ENCODE results near the gene SIK3. TPM values are rescaled to one million over a fixed set of nuclear protein-coding genes. Genes with fewer than 3 reads are reported as not detected.

SIK3 gene
- total RNA-seq, 1 experiment from 2014 or later = 4.1 TPM

DNA sequence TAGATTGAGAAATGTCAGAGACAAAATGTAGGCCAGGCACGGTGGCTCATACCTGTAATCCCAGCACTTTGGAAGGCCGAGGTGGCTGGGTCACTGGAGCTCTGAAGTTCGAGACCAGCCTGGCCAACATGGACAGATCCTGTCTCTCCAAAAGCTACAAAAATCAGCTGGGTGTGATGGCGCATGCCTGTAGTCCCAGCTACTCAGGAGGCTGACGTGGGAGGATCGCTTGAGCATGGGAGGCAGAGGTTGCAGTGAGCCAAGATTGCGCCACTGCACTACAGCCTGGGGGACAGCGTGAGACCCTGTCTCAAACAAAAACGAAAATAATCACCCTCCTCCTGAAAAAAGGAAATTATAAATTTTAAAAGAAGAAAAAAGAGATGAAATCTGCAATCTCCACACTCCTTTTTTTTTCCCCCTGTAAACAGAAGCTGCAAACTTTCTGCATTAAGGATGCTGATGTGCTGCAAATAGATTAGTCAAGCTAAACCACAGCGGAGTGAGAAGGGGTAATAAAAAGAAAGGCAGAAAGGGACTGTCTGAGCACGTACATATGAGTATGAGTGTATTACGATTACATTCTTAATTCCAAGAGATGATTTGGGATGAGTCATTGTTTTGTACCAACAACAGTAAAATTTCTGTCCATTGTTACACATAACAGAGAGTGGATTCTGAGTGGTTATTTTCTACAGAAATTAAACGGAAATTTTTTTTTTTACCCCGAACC lies 87.3 kb downstream of the SIK3 start:
- no peaks in the 10 kb centered on the region for H3K9me3 ChIP-seq
- no peaks in the 10 kb centered on the region for H3K27me3 ChIP-seq
- H3K4me3 ChIP-seq = no peak overlapping the region
- peak; percentile 32 for DNase-seq
- H3K36me3 ChIP-seq = no peaks in the 10 kb centered on the region

GRCh38 chr11:117009905-117010605 lies 88.2 kb downstream of the SIK3 start:
- no peaks in the 10 kb centered on the region for H3K9me3 ChIP-seq
- no peak overlapping the region for H3K4me3 ChIP-seq
- no peaks in the 10 kb centered on the region for H3K36me3 ChIP-seq
- no peaks in the 10 kb centered on the region for H3K27me3 ChIP-seq
- no peak for DNase-seq

DNA sequence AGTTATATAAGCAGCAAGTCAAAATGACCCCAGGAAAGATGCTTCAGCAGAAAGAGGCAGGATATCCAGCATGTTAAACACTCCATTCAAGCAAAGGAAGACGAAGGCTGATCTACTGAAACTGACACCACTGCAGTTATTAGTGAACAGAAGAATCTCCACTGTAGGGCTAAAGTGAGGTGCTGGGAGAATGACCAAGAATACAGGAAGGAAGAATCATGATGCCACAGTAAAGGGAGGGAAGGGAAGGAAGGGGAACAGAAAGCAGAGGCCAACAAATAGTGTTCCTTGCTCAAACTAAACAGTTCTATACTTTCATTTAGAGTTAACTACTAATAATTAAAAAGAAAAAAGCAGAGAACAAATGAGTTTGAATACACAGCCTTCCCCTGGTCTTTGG lies 92.5 kb downstream of the SIK3 start:
- DNase-seq = no peak

DNA sequence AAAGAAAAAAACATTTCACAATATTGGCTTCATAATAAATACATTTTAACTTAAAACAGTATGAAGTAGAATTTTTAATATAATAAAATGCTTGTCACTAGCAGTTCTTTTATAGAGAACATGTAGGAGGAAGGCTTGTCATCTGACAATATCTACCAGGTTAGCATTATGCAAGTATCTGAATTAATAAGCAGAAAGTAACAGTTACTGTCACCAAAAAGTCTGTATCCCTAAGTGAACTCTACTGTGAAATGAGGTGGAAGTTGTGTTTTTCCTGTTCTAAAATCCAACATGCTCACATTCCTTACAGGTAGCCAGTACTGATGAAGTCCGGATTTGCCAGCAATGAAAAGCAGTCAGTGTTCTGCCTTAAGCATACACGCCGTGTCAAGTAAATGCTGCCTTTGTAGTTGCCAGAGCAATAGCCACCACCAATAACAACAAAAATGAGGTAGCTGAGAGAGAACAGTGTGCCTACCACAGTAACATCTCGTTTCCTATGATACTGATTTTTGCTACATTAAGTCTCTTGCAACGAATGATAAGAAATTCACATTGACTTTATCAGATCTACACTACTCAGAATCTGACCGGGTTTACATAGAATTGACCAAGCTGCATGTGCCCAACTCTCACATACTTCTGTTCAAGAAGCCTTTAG lies 95.5 kb downstream of the SIK3 start:
- no peak for DNase-seq
- H3K27me3 ChIP-seq = no peaks in the 10 kb centered on the region
- H3K36me3 ChIP-seq = no peaks in the 10 kb centered on the region
- H3K9me3 ChIP-seq = no peaks in the 10 kb centered on the region
- H3K4me3 ChIP-seq = no peak overlapping the region

More for the DNA sequence above, 92.5 kb downstream of the SIK3 start:
- Histone ChIP-seq H3K36me3 (no peaks in the 10 kb centered on the region), H3K9me3 (no peaks in the 10 kb centered on the region), H3K27me3 (no peaks in the 10 kb centered on the region), H3K4me3 (no peak overlapping the region)

GRCh38 chr11:117000014-117000737 lies 98.1 kb downstream of the SIK3 start:
- H3K4me3 ChIP-seq = no peak overlapping the region
- no peak for DNase-seq
- H3K36me3 ChIP-seq = no peaks in the 10 kb centered on the region
- H3K9me3 ChIP-seq = no peaks in the 10 kb centered on the region
- no peaks in the 10 kb centered on the region for H3K27me3 ChIP-seq

DNA sequence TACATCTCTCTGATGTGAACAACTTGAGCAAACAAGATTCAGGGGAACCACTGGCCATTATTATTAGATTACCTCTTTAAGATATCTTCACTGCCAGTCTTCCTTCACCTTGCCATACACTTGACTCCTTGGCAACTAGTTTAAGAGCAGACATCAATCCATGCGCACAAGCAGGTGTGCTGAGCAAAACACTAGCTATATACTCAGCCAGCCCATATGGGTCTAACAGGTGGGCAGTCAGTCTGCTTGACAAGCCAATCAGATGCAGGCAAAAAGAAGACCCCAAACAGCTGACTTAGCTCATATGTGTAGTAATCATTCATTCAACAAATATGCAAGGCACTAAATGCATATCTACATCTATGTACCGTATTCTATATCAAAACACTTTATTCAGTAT lies 101.2 kb downstream of the SIK3 start:
- no peak overlapping the region for H3K4me3 ChIP-seq
- no peak for DNase-seq

GRCh38 chr11:116994195-116994594 lies 104.0 kb downstream of the SIK3 start:
- H3K4me3 ChIP-seq = no peak overlapping the region
- no peak for DNase-seq
- H3K9me3 ChIP-seq = no peaks in the 10 kb centered on the region
- H3K27me3 ChIP-seq = no peaks in the 10 kb centered on the region
- no peaks in the 10 kb centered on the region for H3K36me3 ChIP-seq

More for the DNA sequence above, 101.2 kb downstream of the SIK3 start:
- Histone ChIP-seq H3K27me3 (no peaks in the 10 kb centered on the region), H3K9me3 (no peaks in the 10 kb centered on the region), H3K36me3 (no peaks in the 10 kb centered on the region)

- DNase-seq = no peak
- H3K27me3 ChIP-seq = no peaks in the 10 kb centered on the region
- no peak overlapping the region for H3K4me3 ChIP-seq
- H3K36me3 ChIP-seq = no peaks in the 10 kb centered on the region
- H3K9me3 ChIP-seq = no peaks in the 10 kb centered on the region
Observed at GRCh38 chr11:116993599-116993998, 104.6 kb downstream of the SIK3 start.

- DNase-seq = no peak
- no peak overlapping the region for H3K4me3 ChIP-seq
- H3K27me3 ChIP-seq = no peaks in the 10 kb centered on the region
Observed at GRCh38 chr11:116991491-116991890, 106.7 kb downstream of the SIK3 start.

DNA sequence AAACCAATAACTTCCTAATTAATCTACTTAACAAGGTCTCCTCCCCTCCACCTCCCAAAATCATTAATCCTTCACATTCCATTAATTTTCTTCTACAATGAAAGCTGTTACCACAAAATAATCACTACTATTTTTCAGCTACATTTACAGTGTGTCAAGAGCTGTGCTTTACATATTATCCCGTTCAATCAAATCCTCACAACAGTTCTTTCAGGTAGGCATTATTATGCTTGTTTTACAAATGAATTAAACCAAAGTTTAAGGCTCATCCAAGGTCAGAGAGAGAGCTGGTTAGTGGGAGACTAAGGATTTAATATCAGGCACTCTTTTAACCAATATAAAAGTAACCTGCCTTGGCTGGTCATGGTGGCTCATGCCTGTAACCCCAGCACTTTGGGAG lies 107.4 kb downstream of the SIK3 start:
- H3K27me3 ChIP-seq = no peaks in the 10 kb centered on the region
- DNase-seq = no peak

More at GRCh38 chr11:116991491-116991890, 106.7 kb downstream of the SIK3 start:
- Histone ChIP-seq H3K36me3 (no peaks in the 10 kb centered on the region), H3K9me3 (no peaks in the 10 kb centered on the region)

GRCh38 chr11:116990061-116990473 lies 108.2 kb downstream of the SIK3 start:
- DNase-seq = peak; percentile 55
- Histone ChIP-seq H3K36me3 (no peaks in the 10 kb centered on the region), H3K9me3 (no peaks in the 10 kb centered on the region), H3K27me3 (no peaks in the 10 kb centered on the region), H3K4me3 (no peak overlapping the region)

More for the DNA sequence above, 107.4 kb downstream of the SIK3 start:
- H3K4me3 ChIP-seq = no peak overlapping the region
- H3K36me3 ChIP-seq = no peaks in the 10 kb centered on the region
- no peaks in the 10 kb centered on the region for H3K9me3 ChIP-seq

DNA sequence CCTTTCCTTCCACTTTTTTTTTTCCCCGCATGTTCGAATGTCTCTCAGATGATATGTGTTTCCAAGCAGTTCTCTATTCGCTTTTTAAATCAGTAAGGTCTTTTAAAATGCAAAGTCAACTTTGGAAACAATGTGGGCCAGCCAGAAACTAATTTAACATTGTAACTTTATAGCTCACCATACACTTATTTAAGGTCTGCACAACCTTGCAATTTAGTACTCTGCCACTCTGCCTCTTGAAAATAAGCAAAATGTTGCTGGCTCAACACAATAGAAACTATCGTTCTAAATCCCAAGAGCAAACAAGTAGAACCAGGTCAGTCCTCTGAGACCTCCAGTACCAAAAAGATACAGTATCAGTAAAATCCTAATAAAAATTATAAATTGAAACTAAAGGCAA lies 109.0 kb downstream of the SIK3 start:
- no peak overlapping the region for H3K4me3 ChIP-seq
- no peaks in the 10 kb centered on the region for H3K9me3 ChIP-seq
- no peaks in the 10 kb centered on the region for H3K27me3 ChIP-seq
- DNase-seq = no peak
- no peaks in the 10 kb centered on the region for H3K36me3 ChIP-seq

GRCh38 chr11:116986521-116987105 lies 111.6 kb downstream of the SIK3 start:
- Histone ChIP-seq H3K36me3 (no peaks in the 10 kb centered on the region), H3K4me3 (peak overlapping the region; percentile 3; the same call in 1 of the 2 replicates), H3K9me3 (no peaks in the 10 kb centered on the region), H3K27me3 (no peaks in the 10 kb centered on the region)
- DNase-seq = peak; percentile 29

GRCh38 chr11:116984589-116984988 lies 113.6 kb downstream of the SIK3 start:
- no peaks in the 10 kb centered on the region for H3K9me3 ChIP-seq
- H3K36me3 ChIP-seq = no peaks in the 10 kb centered on the region
- no peaks in the 10 kb centered on the region for H3K27me3 ChIP-seq
- DNase-seq = peak; percentile 36
- H3K4me3 ChIP-seq = peak overlapping the region; percentile 9; the same call in 1 of the 2 replicates

GRCh38 chr11:116984186-116984585 lies 114.0 kb downstream of the SIK3 start:
- peak overlapping the region; percentile 9; the same call in 1 of the 2 replicates for H3K4me3 ChIP-seq
- DNase-seq = no peak

GRCh38 chr11:116981266-116981885 lies 116.9 kb downstream of the SIK3 start:
- H3K9me3 ChIP-seq = no peaks in the 10 kb centered on the region
- no peak overlapping the region for H3K4me3 ChIP-seq
- H3K36me3 ChIP-seq = no peaks in the 10 kb centered on the region; the same call in none of the 2 replicates
- DNase-seq = no peak
- H3K27me3 ChIP-seq = no peaks in the 10 kb centered on the region

More at GRCh38 chr11:116984186-116984585, 114.0 kb downstream of the SIK3 start:
- Histone ChIP-seq H3K9me3 (no peaks in the 10 kb centered on the region), H3K36me3 (no peaks in the 10 kb centered on the region), H3K27me3 (no peaks in the 10 kb centered on the region)
